GM13976 (cell line): Measurements from ENCODE around the gene UMAD1.

Source experiments
- DNase-seq: peaks from one replicate; pipeline ENCODE4 v3.0.0; 2012; ENCODE audit warnings: low spot score
- in situ Hi-C: fragments of 300-500 bp; cut with MboI; formaldehyde crosslinking; loops from one replicate; pipeline ENCODE4 v1.12.0; 2022; ENCODE audit warnings: low sequenced_read_pairs, mixed read lengths, inconsistent platforms; ENCODE audit not compliant: unreplicated experiment
- TF ChIP-seq, protein P1 (sequence below): IDR thresholded peaks from 2 replicates; pipeline ENCODE4 v1.5.1; 2012; ENCODE audit warnings: borderline replicate concordance, mild to moderate bottlenecking; ENCODE audit not compliant: insufficient read depth; ENCODE audit errors: extremely low read depth, missing control alignments, control extremely low read depth

UMAD1 gene

DNA sequence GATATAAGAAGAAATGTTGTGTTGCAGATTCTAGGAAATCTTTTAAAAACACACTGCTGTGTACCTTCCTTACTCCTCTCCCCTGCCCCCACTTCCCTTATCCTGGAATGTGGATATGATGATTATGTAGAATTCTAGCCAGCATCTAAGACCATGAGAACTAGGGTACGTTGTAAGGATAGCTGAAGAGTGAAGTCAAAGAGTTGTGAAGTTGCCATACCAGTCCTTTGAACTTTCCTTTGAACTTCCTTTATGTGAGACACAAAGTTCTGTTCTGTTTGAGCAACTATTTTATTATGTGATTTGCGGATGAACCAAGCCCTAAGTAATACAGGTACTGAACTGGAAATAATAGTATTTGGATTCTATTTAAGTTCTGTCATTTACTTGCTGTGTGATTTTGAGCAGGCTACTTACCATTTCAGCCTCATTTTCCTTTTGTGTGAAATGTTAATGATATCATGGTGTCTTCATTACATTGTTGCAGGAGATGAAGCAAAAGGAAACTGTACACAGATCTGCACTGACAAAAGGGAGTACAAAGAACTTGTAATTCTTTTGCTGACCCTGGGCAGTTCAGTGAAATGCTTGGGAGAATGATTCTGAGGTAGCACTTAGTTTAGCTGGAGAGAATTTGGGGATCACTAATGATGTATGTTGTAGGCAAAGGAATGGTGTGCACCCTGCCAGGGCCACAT, 46.4 kb downstream of the UMAD1 start:
- no peak for DNase-seq
- TF ChIP-seq, protein P1, sequence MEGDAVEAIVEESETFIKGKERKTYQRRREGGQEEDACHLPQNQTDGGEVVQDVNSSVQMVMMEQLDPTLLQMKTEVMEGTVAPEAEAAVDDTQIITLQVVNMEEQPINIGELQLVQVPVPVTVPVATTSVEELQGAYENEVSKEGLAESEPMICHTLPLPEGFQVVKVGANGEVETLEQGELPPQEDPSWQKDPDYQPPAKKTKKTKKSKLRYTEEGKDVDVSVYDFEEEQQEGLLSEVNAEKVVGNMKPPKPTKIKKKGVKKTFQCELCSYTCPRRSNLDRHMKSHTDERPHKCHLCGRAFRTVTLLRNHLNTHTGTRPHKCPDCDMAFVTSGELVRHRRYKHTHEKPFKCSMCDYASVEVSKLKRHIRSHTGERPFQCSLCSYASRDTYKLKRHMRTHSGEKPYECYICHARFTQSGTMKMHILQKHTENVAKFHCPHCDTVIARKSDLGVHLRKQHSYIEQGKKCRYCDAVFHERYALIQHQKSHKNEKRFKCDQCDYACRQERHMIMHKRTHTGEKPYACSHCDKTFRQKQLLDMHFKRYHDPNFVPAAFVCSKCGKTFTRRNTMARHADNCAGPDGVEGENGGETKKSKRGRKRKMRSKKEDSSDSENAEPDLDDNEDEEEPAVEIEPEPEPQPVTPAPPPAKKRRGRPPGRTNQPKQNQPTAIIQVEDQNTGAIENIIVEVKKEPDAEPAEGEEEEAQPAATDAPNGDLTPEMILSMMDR: no peak
- in situ Hi-C loops: no loop called here

DNA sequence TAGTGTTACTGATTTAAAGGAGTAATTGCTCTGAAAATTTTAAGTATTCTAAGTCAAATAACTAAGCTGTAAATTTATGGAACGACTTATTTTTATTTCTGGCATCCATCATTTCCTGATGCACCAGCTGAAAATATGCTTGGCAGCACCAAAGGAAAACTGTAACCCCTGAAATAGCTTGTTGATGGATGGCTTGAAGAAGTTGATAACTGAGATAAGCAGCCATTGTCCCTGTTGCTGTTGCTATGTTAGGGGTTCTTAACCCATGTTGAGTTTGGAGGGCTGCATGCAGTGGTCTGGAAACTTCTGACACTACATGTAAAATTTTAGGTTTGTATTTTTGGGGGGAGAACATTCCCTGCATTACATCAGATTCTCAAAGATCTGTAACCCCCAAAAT, 47.2 kb downstream of the UMAD1 start:
- in situ Hi-C loops: no loop called here
- TF ChIP-seq, protein P1: no peak
- DNase-seq: no peak

DNA sequence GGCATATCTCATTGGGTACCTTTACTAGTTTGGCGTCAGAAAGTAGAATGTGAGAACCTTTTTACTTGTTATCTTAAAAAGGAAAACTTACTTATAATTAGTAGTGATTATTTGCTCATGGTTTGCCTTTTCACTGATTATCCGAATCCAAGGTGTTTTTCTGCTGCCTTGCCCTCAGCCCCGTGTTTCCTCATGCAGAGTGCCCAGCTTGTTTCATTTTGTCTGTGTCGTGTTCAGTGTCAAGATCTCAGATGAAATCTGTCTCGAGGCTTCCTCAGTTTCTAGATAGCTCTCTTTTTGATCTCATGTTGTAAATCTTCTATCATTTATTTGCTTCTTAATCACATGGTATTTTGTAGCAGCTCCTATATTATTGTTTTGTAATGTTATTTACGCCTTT, 47.8 kb downstream of the UMAD1 start:
- TF ChIP-seq, protein P1: no peak
- in situ Hi-C loops: no loop called here

DNA sequence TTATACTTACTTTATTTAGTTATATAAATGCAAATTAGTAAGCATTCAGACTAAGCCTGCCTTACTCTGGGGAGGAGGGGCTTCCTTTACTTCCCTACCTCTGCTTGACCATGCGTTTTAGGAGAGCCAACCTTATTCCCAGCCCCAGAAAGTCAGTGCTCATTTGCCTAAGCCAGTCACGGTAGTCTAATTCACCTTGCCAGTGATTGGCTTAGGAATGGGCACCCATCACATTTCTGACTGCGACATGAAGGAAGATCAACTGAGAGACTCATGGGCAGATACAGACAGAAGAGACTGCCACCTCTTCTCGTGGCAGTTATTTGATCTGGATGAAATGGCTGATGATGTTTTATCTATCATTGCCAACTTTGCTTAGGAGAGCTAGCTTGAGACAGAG, 48.4 kb downstream of the UMAD1 start:
- no peak for DNase-seq
- TF ChIP-seq, protein P1: no peak
- in situ Hi-C loops: no loop called here

More for the DNA sequence above, 47.8 kb downstream of the UMAD1 start:
- DNase-seq: no peak

DNA sequence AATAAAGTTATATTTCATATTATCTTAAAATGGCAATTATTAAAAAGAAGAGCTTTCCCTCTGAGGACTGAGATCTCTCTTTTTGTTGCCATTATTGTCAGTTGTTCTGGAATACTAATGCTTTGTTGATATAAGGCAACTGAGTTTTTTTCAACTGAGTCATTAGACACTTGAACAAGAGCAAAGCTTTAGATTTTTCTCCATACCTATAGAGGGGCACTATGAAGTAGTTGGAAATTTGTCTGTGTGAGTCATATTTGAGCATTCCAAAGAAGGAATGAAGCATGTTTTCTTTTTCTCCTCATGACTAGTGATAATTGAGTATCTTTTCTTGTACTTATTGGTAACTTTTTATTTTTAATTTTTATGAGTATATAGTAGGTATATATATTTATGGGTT, 53.3 kb downstream of the UMAD1 start:
- DNase-seq: no peak
- TF ChIP-seq, protein P1: no peak
- in situ Hi-C loops: no loop called here

DNA sequence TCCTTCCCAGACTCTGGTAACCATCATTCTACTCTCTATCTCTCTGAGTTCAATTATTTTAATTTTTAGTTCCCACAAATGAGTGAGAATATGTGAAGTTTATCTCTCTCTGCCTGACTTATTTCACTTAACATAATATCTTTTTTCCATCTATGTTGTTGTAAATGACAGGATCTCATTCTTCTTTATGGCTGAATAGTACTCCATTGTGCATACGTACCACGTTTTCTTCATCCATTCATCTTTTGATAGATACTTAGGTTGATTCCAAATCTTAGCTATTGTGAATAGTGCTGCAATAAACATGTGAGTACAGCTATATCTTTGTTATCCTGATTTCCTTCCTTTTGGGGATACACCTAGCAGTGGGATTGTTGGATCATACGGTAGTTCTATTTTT, 54.0 kb downstream of the UMAD1 start:
- in situ Hi-C loops: no loop called here
- TF ChIP-seq, protein P1: no peak
- DNase-seq: no peak
